ENCODE results near the gene EXO1. TPM values are rescaled to one million over a fixed set of nuclear protein-coding genes. Genes with fewer than 3 reads are reported as not detected.
A peak's percentile ranks its signal among the peaks of the same experiment; 100 is the strongest.
"Not testable (repeated sequence)": the region's sequence is repeated elsewhere in the genome, so short reads cannot be mapped to it uniquely, and the experiment has no call there.

The EXO1 gene
- total and polyA plus RNA-seq, 9 of the 15 experiments (the other 6 are each of a cell fraction or from before 2014, with no cell fraction given), result 36.0 to 125 (median 83.9) TPM

- TF ChIP-seq TEAD2 (tag; IDR thresholded peaks at IDR 0.05), result no peak
- no peak for TF ChIP-seq ARID3B (CRISPR knock-in tag; IDR thresholded peaks at IDR 0.05; ENCODE audit: borderline replicate concordance)
Observed at GRCh38 chr1:241802863-241803262, 45.1 kb upstream of the EXO1 start (continued).

- peaks cover 7 to 21% of the 10 kb centered on the region in 2 experiments for H3K4me1 ChIP-seq (replicated peaks in 1 of 2; ENCODE audit: control insufficient read depth in 2 of 2, insufficient read depth in 2 of 2, low read length in 2 of 2)
- H2AFZ ChIP-seq (ENCODE audit: low read depth, low read length); H3K4me2 ChIP-seq (ENCODE audit: insufficient read depth, low read length); H3K79me2 ChIP-seq (ENCODE audit: control insufficient read depth, insufficient read depth, low read length); H3K36me3 ChIP-seq (ENCODE audit: control insufficient read depth, insufficient read depth, low read length); H3K27me3 ChIP-seq (ENCODE audit: control insufficient read depth in 2 of 2, insufficient read depth in 2 of 2, low read length in 2 of 2); ATAC-seq; H3K9ac ChIP-seq (ENCODE audit: insufficient read depth in 1 of 2, low read depth in 2 of 2, low read length in 2 of 2); BruUV-seq (replicated peaks); H4K20me1 ChIP-seq (replicated peaks; ENCODE audit: control insufficient read depth, insufficient read depth, low read length); FAIRE-seq; intact Hi-C loops (cut with micrococcal nuclease); H3K4me3 ChIP-seq; DNase-seq (ENCODE audit: extremely low read depth in 1 of 4, low spot score in 3 of 4); H3K9me3 ChIP-seq (replicated peaks; ENCODE audit: control insufficient read depth, insufficient read depth, low read depth, low read length); in situ Hi-C loops (cut with MboI); CTCF ChIA-PET (ENCODE audit: low intra/inter-chr PET ratio); H3K27ac ChIP-seq (ENCODE audit: extremely low read depth, low read depth, low read length); H3K9me1 ChIP-seq (ENCODE audit: control insufficient read depth, insufficient read depth, low read length): not testable (repeated sequence)
- POLR2A ChIA-PET, result interaction anchor here (1.2 to 1.5 kb wide), 4 partner anchors 9 to 31 kb away, joined by 3 to 4 read pairs (median 4); no protein-coding TSS in a partner anchor
- WGBS (ENCODE audit: insufficient coverage, low coverage, missing lambda C conversion rate), result 70% methylated on average over 4 of the region's 4 CpGs
- TF ChIP-seq CEBPB (tag; IDR thresholded peaks at IDR 0.05) (peak; percentile 87), CEBPG (CRISPR knock-in tag; IDR thresholded peaks at IDR 0.05) (0 out of 2 replicates have a peak, but pooled peaks have one; percentile 22), CEBPG (tag; conservative IDR thresholded peaks at IDR 0.05 in 1 of 2, IDR thresholded peaks at IDR 0.05 in 1 of 2) (peak; percentile 25 to 68; a peak in 1 of 4 replicates), ZNF384 (IDR thresholded peaks at IDR 0.05; ENCODE audit: low read depth, low read length) (0 out of 2 replicates have a peak, but pooled peaks have one; percentile 34)
Observed at GRCh38 chr1:241804706-241805105, 43.3 kb upstream of the EXO1 start.
